Tibial nerve (tissue), 4 donors: ENCODE measurements around the gene RIN3.

Experiments
- CTCF ChIP-seq, 5 experiments: fragments of 200-600 bp in 3 of 5; fragments of 450-650 bp in 2 of 5; sonication (generic) in 3 of 5; IDR thresholded peaks; one replicate each; pipeline ENCODE4 v1.5.1; 2016 to 2019; ENCODE audit warnings: antibody characterized with exemption in 5 of 5, mild to moderate bottlenecking in 3 of 5, moderate library complexity in 2 of 5
- EP300 ChIP-seq, 2 donors: sonication (generic); formaldehyde crosslinking; IDR thresholded peaks; one replicate each; pipeline ENCODE4 v1.6.1; 2017; ENCODE audit warnings: antibody characterized with exemption in 2 of 2, mild to moderate bottlenecking in 1 of 2
- POLR2A ChIP-seq, 2 donors: fragments of 450-650 bp; IDR thresholded peaks; one replicate each; pipeline ENCODE4 v1.6.1; 2017; ENCODE audit warnings: antibody characterized with exemption in 2 of 2, mild to moderate bottlenecking in 2 of 2, moderate library complexity in 2 of 2

DNA sequence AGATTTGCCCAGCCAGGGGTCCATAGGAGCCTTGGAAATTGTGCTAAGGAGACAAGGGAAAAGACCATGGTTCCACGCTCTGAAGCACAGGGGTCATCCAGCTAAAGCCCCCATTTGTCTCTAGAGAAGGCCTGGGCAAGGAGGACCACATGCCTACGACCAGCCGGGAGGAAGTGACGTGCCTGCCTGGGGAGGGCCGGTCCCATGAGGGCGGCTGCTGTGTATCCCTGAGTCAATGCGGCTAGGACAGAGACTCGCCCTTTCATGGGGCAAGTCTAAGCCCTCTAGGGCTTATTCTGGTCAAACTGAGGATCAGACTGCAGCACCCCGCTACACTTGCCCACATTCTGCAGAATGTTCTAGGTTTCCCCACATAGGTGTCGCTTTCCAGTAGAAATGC lies 20.6 kb upstream of the RIN3 start:
- TF ChIP-seq CTCF (IDR thresholded peaks at IDR 0.05) = no peak
- TF ChIP-seq POLR2A (IDR thresholded peaks at IDR 0.05) = no peak
- no peak for TF ChIP-seq EP300 (IDR thresholded peaks at IDR 0.05)
